Activated CD8-positive, alpha-beta T cell treated with anti-CD3 and anti-CD28 coated beads, Interleukin-2, amount 10 ng/mL, durations not matched to agents 7 days and 5 days (primary cell): ENCODE results near the gene CPNE4. TPM values are rescaled to one million over a fixed set of nuclear protein-coding genes. Genes with fewer than 3 reads are reported as not detected.

ENCODE experiments used
- ATAC-seq: fragments of 150-1000 bp; cut with Tn5 transposase; one replicate; pipeline ENCODE4 v1.10.0; 2021; ENCODE audit warnings: moderate library complexity
- CTCF ChIA-PET: fragments of 350-600 bp; sonication (Branson Sonifier 250); formaldehyde crosslinking; loops from one replicate; lab custom pipeline; 2021; ENCODE audit warnings: antibody characterized with exemption; lab: Charles Lee
- POLR2A ChIA-PET: fragments of 350-600 bp; sonication (Branson Sonifier 250); formaldehyde crosslinking; loops from one replicate; lab custom pipeline; 2021; ENCODE audit warnings: antibody characterized with exemption; lab: Charles Lee
- DNase-seq: peaks from one replicate; pipeline ENCODE4 v3.0.0-alpha.2; 2020
- H3K27ac Mint-ChIP-seq: one replicate; pipeline ENCODE4 v1.8.0; 2021; ENCODE audit warnings: mild to moderate bottlenecking, mixed read lengths
- H3K27me3 Mint-ChIP-seq: one replicate; pipeline ENCODE4 v1.8.0; 2021; ENCODE audit warnings: low read depth, mixed read lengths
- H3K36me3 Mint-ChIP-seq: one replicate; pipeline ENCODE4 v1.8.0; 2021; ENCODE audit warnings: low read depth, mixed read lengths
- H3K4me1 Mint-ChIP-seq: one replicate; pipeline ENCODE4 v1.8.0; 2021; ENCODE audit warnings: low read depth, mixed read lengths
- H3K4me3 Mint-ChIP-seq: one replicate; pipeline ENCODE4 v1.8.0; 2021; ENCODE audit warnings: mild to moderate bottlenecking, mixed read lengths
- H3K9me3 Mint-ChIP-seq: one replicate; pipeline ENCODE4 v1.8.0; 2022; ENCODE audit warnings: mixed read lengths; ENCODE audit not compliant: insufficient read depth
- total RNA-seq, 2 experiments: library from RNA; stranded (reverse); gene quantifications; one replicate each; pipeline ENCODE4 v1.2.3, GENCODE V29; 2021

Gene CPNE4
- total RNA-seq, 2 experiments from 2014 or later, result not detected

GRCh38 chr3:131535596-131535995 is 499.2 kb downstream of the CPNE4 start:
- no peak for DNase-seq
- Mint-ChIP-seq H3K9me3 (no peaks in the 10 kb centered on the region), H3K36me3 (no peaks in the 10 kb centered on the region), H3K4me3 (no peak overlapping the region), H3K4me1 (no peaks in the 10 kb centered on the region), H3K27ac (no peak overlapping the region), H3K27me3 (peaks cover 37% of the 10 kb centered on the region)
- ATAC-seq, result no peak
- ChIA-PET CTCF (no interaction called here), POLR2A (no interaction called here)

GRCh38 chr3:131535131-131535530 is 499.7 kb downstream of the CPNE4 start:
- DNase-seq (no peak), ATAC-seq (no peak)
- Mint-ChIP-seq H3K9me3 (no peaks in the 10 kb centered on the region), H3K27ac (no peak overlapping the region), H3K27me3 (peaks cover 37% of the 10 kb centered on the region), H3K36me3 (no peaks in the 10 kb centered on the region), H3K4me1 (no peaks in the 10 kb centered on the region), H3K4me3 (no peak overlapping the region)
- POLR2A ChIA-PET, result no interaction called here
- CTCF ChIA-PET, result no interaction called here

GRCh38 chr3:131532645-131533044 is 502.2 kb downstream of the CPNE4 start:
- ChIA-PET POLR2A (no interaction called here), CTCF (interaction anchor here (1.3 kb wide), 1 partner anchor 17 kb away, joined by 4 read pairs; no protein-coding TSS in a partner anchor)
- Mint-ChIP-seq H3K4me3 (no peak overlapping the region), H3K36me3 (no peaks in the 10 kb centered on the region), H3K27ac (no peak overlapping the region), H3K27me3 (peaks cover 41% of the 10 kb centered on the region), H3K4me1 (no peaks in the 10 kb centered on the region), H3K9me3 (no peaks in the 10 kb centered on the region)
- ATAC-seq (no peak), DNase-seq (no peak)

- DNase-seq (no peak), ATAC-seq (no peak)
- Mint-ChIP-seq H3K27ac (no peak overlapping the region), H3K36me3 (no peaks in the 10 kb centered on the region), H3K4me3 (no peak overlapping the region), H3K27me3 (peaks cover 47% of the 10 kb centered on the region), H3K4me1 (no peaks in the 10 kb centered on the region), H3K9me3 (no peaks in the 10 kb centered on the region)
- ChIA-PET POLR2A (no interaction called here), CTCF (no interaction called here)
Observed at GRCh38 chr3:131530843-131531242, 504.0 kb downstream of the CPNE4 start.

- Mint-ChIP-seq H3K9me3 (no peaks in the 10 kb centered on the region), H3K27me3 (peaks cover 43% of the 10 kb centered on the region), H3K4me1 (no peaks in the 10 kb centered on the region), H3K4me3 (no peak overlapping the region), H3K27ac (no peak overlapping the region), H3K36me3 (no peaks in the 10 kb centered on the region)
- no peak for DNase-seq
- no peak for ATAC-seq
- ChIA-PET CTCF (no interaction called here), POLR2A (no interaction called here)
Observed at GRCh38 chr3:131530388-131530787, 504.4 kb downstream of the CPNE4 start.

- DNase-seq, result no peak
- H3K36me3 Mint-ChIP-seq, result no peaks in the 10 kb centered on the region
- CTCF ChIA-PET, result interaction anchor here (1.5 kb wide), 1 partner anchor 291 kb away, joined by 3 read pairs; no protein-coding TSS in a partner anchor
- POLR2A ChIA-PET, result no interaction called here
- no peaks in the 10 kb centered on the region for H3K9me3 Mint-ChIP-seq
- H3K27me3 Mint-ChIP-seq, result peaks cover 35% of the 10 kb centered on the region
- ATAC-seq, result peak; percentile 44
- no peak overlapping the region for H3K4me3 Mint-ChIP-seq
- H3K4me1 Mint-ChIP-seq, result no peaks in the 10 kb centered on the region
- no peak overlapping the region for H3K27ac Mint-ChIP-seq
Observed at GRCh38 chr3:131526801-131527347, 507.9 kb downstream of the CPNE4 start.

- POLR2A ChIA-PET, result no interaction called here
- Mint-ChIP-seq H3K4me3 (no peak overlapping the region), H3K4me1 (no peaks in the 10 kb centered on the region), H3K36me3 (no peaks in the 10 kb centered on the region), H3K27me3 (peaks cover 8% of the 10 kb centered on the region), H3K9me3 (no peaks in the 10 kb centered on the region), H3K27ac (no peak overlapping the region)
- no peak for DNase-seq
- no peak for ATAC-seq
- CTCF ChIA-PET, result no interaction called here
Observed at GRCh38 chr3:131518680-131519079, 516.1 kb downstream of the CPNE4 start.

- Mint-ChIP-seq H3K27ac (no peak overlapping the region), H3K36me3 (peaks cover 13% of the 10 kb centered on the region), H3K4me3 (no peak overlapping the region), H3K4me1 (peaks cover 29% of the 10 kb centered on the region), H3K27me3 (no peaks in the 10 kb centered on the region), H3K9me3 (no peaks in the 10 kb centered on the region)
- CTCF ChIA-PET, result no interaction called here
- POLR2A ChIA-PET, result no interaction called here
- no peak for ATAC-seq
- DNase-seq, result no peak
Observed at GRCh38 chr3:131505421-131505820, 529.4 kb downstream of the CPNE4 start.

- Mint-ChIP-seq H3K27me3 (no peaks in the 10 kb centered on the region), H3K4me1 (peaks cover 36% of the 10 kb centered on the region), H3K4me3 (peak overlapping the region; percentile 99), H3K27ac (peak overlapping the region; percentile 97), H3K9me3 (no peaks in the 10 kb centered on the region), H3K36me3 (peaks cover 28% of the 10 kb centered on the region)
- DNase-seq, result no peak
- POLR2A ChIA-PET, result interaction anchor here (1.0 kb wide), 1 partner anchor 477 kb away, joined by 4 read pairs; the partner anchor contains the start of genes ASTE1 and NEK11
- CTCF ChIA-PET, result interaction anchor here (1.1 kb wide), 1 partner anchor 477 kb away, joined by 3 read pairs; no protein-coding TSS in a partner anchor
- ATAC-seq, result peak; percentile 6
Observed at GRCh38 chr3:131503320-131503635, 531.5 kb downstream of the CPNE4 start.

GRCh38 chr3:131502530-131503319 is 532.1 kb downstream of the CPNE4 start, which contains the start of gene MRPL3:
MRPL3 (minus strand) TSS chr3:131502971; CDS start chr3:131502821, 150 bp downstream.
- POLR2A ChIA-PET, result no interaction called here

GRCh38 chr3:131501949-131502348 is 532.9 kb downstream of the CPNE4 start:
- POLR2A ChIA-PET, result no interaction called here
- H3K27ac Mint-ChIP-seq, result peak overlapping the region; percentile 97
- H3K4me1 Mint-ChIP-seq, result peaks cover 36% of the 10 kb centered on the region
- H3K36me3 Mint-ChIP-seq, result peaks cover 39% of the 10 kb centered on the region
- CTCF ChIA-PET, result interaction anchor here (1.3 kb wide), 1 partner anchor 11 kb away, joined by 3 read pairs; no protein-coding TSS in a partner anchor
- ATAC-seq, result no peak
- DNase-seq, result no peak
- no peaks in the 10 kb centered on the region for H3K27me3 Mint-ChIP-seq
- peak overlapping the region; percentile 99 for H3K4me3 Mint-ChIP-seq
- H3K9me3 Mint-ChIP-seq, result no peaks in the 10 kb centered on the region

More at GRCh38 chr3:131502530-131503319, 532.1 kb downstream of the CPNE4 start, which contains the start of gene MRPL3:
- H3K27ac Mint-ChIP-seq, result peak within 1 kb of the TSS; percentile 97
- peak within 1 kb of the TSS; percentile 99 for H3K4me3 Mint-ChIP-seq
- CTCF ChIA-PET, result interaction anchor here (1.3 kb wide), 1 partner anchor 12 kb away, joined by 3 read pairs; no protein-coding TSS in a partner anchor
- no peaks in the 10 kb centered on the region for H3K9me3 Mint-ChIP-seq
- H3K36me3 Mint-ChIP-seq, result peaks cover 33% of the 10 kb centered on the region
- ATAC-seq (peak; percentile 96), DNase-seq (peak; percentile 89)
- H3K4me1 Mint-ChIP-seq, result peaks cover 36% of the 10 kb centered on the region
- no peaks in the 10 kb centered on the region for H3K27me3 Mint-ChIP-seq

- H3K36me3 Mint-ChIP-seq, result peaks cover 50% of the 10 kb centered on the region
- CTCF ChIA-PET, result no interaction called here
- DNase-seq (no peak), ATAC-seq (no peak)
- no peaks in the 10 kb centered on the region for H3K9me3 Mint-ChIP-seq
- POLR2A ChIA-PET, result no interaction called here
- H3K4me3 Mint-ChIP-seq, result no peak overlapping the region
- no peak overlapping the region for H3K27ac Mint-ChIP-seq
- peaks cover under 1% of the 10 kb centered on the region for H3K4me1 Mint-ChIP-seq
- no peaks in the 10 kb centered on the region for H3K27me3 Mint-ChIP-seq
Observed at GRCh38 chr3:131494706-131495105, 540.1 kb downstream of the CPNE4 start.
